DND-41 (cell line): Measurements from ENCODE around the gene ABCB8.

Source experiments
- ATAC-seq: fragments of 200-7000 bp; cut with Tn5 transposase; 3 replicates; pipeline ENCODE4 v1.9.1; 2021; ENCODE audit warnings: low read depth; ENCODE audit not compliant: insufficient read depth
- DNase-seq: peaks from one replicate; pipeline ENCODE4 v3.0.0-alpha.2; 2020
- H2AFZ ChIP-seq: 2 replicates; pipeline ENCODE4 v1.6.0; 2012; ENCODE audit warnings: low read depth, low read length
- H3K27ac ChIP-seq: 2 replicates; pipeline ENCODE4 v1.5.1; 2012; ENCODE audit warnings: low read length, inconsistent platforms
- H3K27me3 ChIP-seq: fragments of 200-600 bp; sonication (generic); 2 replicates; pipeline ENCODE4 v1.6.0; 2012; ENCODE audit warnings: low read length, mild to moderate bottlenecking, inconsistent platforms; ENCODE audit not compliant: insufficient read depth, poor library complexity
- H3K36me3 ChIP-seq: 2 replicates; pipeline ENCODE4 v1.5.1; 2012; ENCODE audit warnings: low read length, inconsistent platforms; ENCODE audit not compliant: insufficient read depth
- H3K4me1 ChIP-seq: 2 replicates; pipeline ENCODE4 v1.5.1; 2012; ENCODE audit warnings: mild to moderate bottlenecking, low read length; ENCODE audit not compliant: insufficient read depth
- H3K4me2 ChIP-seq: 2 replicates; pipeline ENCODE4 v1.6.0; 2012; ENCODE audit warnings: mild to moderate bottlenecking, moderate library complexity, low read length, inconsistent platforms; ENCODE audit not compliant: insufficient read depth
- H3K4me3 ChIP-seq, 2 experiments: fragments of 200-600 bp in 1 of 2; shearing (Covaris generic) in 1 of 2; 2 replicates each; pipeline ENCODE4 v1.5.1; 2012 to 2016; ENCODE audit warnings: inconsistent platforms in 2 of 2, low read length in 2 of 2, mild to moderate bottlenecking in 2 of 2, low read depth in 1 of 2, moderate library complexity in 1 of 2
- H3K79me2 ChIP-seq: 2 replicates; pipeline ENCODE4 v1.6.0; 2012; ENCODE audit warnings: low read length, inconsistent platforms; ENCODE audit not compliant: insufficient read depth
- H3K9ac ChIP-seq: 2 replicates; pipeline ENCODE4 v1.6.0; 2012; ENCODE audit warnings: low read depth, mild to moderate bottlenecking, inconsistent platforms, low read length, moderate library complexity
- H3K9me3 ChIP-seq: 2 replicates; pipeline ENCODE4 v1.5.1; 2012; ENCODE audit warnings: low read length, moderate library complexity, mild to moderate bottlenecking, inconsistent platforms; ENCODE audit not compliant: insufficient read depth, severe bottlenecking
- H4K20me1 ChIP-seq: 2 replicates; pipeline ENCODE4 v1.6.0; 2012; ENCODE audit warnings: low read length; ENCODE audit not compliant: insufficient read depth
- CTCF ChIP-seq: IDR thresholded peaks from 2 replicates; pipeline ENCODE4 v1.5.1; 2012; ENCODE audit warnings: borderline replicate concordance, low read length, moderate library complexity, mild to moderate bottlenecking; ENCODE audit not compliant: poor library complexity, severe bottlenecking; ENCODE audit errors: extremely low read depth
- EZH2 ChIP-seq: IDR thresholded peaks from 3 replicates; pipeline ENCODE4 v1.6.1; 2012; ENCODE audit warnings: borderline replicate concordance, low read depth, mild to moderate bottlenecking, moderate library complexity, low read length, inconsistent platforms; ENCODE audit not compliant: severe bottlenecking

Gene ABCB8

DNA sequence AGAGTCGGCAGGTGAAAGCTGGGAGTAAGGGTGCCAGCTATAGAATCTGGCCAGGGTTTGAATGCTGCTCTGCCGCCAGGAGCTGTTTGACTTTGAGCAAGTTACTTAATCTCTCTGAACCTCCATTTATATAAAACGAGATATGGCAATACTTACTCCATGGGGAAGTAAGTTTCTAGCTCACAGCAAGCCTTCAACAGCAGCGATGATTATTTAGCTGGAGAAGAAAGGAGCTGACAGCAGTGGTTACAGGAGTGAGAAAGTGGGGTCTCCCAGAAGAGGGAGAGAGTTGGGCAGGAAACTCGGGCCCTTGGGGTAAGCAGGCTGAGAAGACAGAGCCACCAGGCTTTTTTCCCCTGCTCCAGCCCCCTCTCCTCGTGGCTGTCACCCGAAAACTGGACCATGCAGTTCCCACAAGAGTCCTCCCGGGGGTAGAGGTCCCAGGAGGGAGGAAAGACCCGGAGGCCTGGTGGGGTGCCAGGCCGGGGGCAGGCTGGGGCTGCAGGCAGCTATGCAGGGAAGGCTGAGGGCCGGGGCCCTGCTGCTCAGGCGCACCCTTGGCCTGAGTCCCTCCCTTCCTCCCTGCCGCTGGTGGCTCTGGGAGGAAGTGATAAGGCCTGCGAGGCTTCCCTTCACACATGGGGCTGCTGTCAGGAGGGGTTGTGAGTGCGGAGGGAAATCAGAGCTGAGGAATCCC lies 34.0 kb upstream of the ABCB8 start:
- TF ChIP-seq CTCF: no peak
- no peak for TF ChIP-seq EZH2
- no peak overlapping the region for H2AFZ ChIP-seq
- H3K4me2 ChIP-seq: no peak overlapping the region
- no peaks in the 10 kb centered on the region; the same call in 1 of the 2 replicates for H4K20me1 ChIP-seq
- no peaks in the 10 kb centered on the region for H3K36me3 ChIP-seq
- no peaks in the 10 kb centered on the region for H3K4me1 ChIP-seq
- H3K9ac ChIP-seq: no peak overlapping the region
- H3K79me2 ChIP-seq: no peaks in the 10 kb centered on the region
- peak; percentile 22; the same call in 1 of the 3 replicates for ATAC-seq
- no peaks in the 10 kb centered on the region for H3K9me3 ChIP-seq
- peaks cover 7% of the 10 kb centered on the region for H3K27me3 ChIP-seq
- H3K27ac ChIP-seq: no peak overlapping the region
- DNase-seq: no peak
- no peak overlapping the region for H3K4me3 ChIP-seq

- Histone ChIP-seq H3K4me3 (no peak overlapping the region), H3K9me3 (no peaks in the 10 kb centered on the region), H3K79me2 (no peaks in the 10 kb centered on the region), H4K20me1 (no peaks in the 10 kb centered on the region; the same call in 1 of the 2 replicates), H3K36me3 (no peaks in the 10 kb centered on the region), H3K4me2 (no peak overlapping the region), H3K27me3 (peaks cover 4% of the 10 kb centered on the region), H3K27ac (no peak overlapping the region), H3K9ac (no peak overlapping the region), H3K4me1 (no peaks in the 10 kb centered on the region), H2AFZ (no peak overlapping the region)
- TF ChIP-seq EZH2 (no peak), CTCF (no peak)
- no peak for DNase-seq
- ATAC-seq: no peak
Observed at GRCh38 chr7:150994838-150995510, 33.3 kb upstream of the ABCB8 start.

GRCh38 chr7:150996376-150997074 lies 31.7 kb upstream of the ABCB8 start:
- no peaks in the 10 kb centered on the region for H3K36me3 ChIP-seq
- H3K79me2 ChIP-seq: no peaks in the 10 kb centered on the region
- no peaks in the 10 kb centered on the region for H3K4me1 ChIP-seq
- no peak overlapping the region for H3K27ac ChIP-seq
- no peaks in the 10 kb centered on the region; the same call in 1 of the 2 replicates for H4K20me1 ChIP-seq
- no peak overlapping the region for H3K4me2 ChIP-seq
- ATAC-seq (peak; percentile 15; the same call in 1 of the 3 replicates), DNase-seq (no peak)
- no peaks in the 10 kb centered on the region for H3K27me3 ChIP-seq
- H3K9ac ChIP-seq: no peak overlapping the region
- TF ChIP-seq CTCF (no peak), EZH2 (no peak)
- H3K9me3 ChIP-seq: no peaks in the 10 kb centered on the region
- H3K4me3 ChIP-seq: no peak overlapping the region
- H2AFZ ChIP-seq: no peak overlapping the region
